NOMO-1 treated with dmso at 0.1 percent for 144 hours (cell line): ENCODE results near the gene ATRNL1.

Experiments used
- DNase-seq: peaks from one replicate; lab custom pipeline; 2025; ENCODE audit not compliant: unreplicated experiment; lab: John Stamatoyannopoulos, UW

Gene ATRNL1

DNA sequence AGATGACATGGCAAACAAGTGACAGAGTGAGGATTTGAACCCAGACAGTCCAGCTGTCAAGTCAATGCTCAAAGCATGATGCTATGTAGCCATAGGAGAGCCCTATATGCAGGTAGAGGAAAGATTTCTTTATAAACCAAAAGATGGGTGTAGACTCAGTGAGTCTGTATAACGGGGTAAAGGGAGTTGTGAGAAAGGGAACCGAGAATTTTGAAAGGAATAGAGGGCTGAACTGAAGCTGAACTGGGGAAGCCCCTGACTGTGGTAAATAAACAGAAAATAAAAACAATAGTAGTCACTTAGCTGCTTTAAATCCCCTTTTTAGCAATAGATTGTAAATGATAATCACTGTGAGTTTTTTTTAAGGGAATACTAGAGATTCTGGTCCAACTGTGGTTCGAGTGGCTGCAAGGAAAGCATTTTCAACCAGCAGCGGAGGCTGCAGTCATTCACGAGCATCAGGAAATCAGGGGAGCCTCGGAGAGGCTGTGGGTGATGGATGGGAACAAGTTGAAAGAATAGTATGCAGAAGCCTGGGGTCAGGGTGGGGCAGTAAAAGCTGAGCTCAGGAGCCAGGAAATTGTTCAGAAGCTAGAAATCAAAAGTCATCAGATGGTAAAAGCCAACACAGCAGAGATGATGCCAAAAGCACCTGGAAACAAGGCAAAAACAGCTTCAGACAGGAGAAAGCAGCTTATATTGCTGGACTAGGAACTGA lies 786.4 kb downstream of the ATRNL1 start:
- DNase-seq, result no peak

DNA sequence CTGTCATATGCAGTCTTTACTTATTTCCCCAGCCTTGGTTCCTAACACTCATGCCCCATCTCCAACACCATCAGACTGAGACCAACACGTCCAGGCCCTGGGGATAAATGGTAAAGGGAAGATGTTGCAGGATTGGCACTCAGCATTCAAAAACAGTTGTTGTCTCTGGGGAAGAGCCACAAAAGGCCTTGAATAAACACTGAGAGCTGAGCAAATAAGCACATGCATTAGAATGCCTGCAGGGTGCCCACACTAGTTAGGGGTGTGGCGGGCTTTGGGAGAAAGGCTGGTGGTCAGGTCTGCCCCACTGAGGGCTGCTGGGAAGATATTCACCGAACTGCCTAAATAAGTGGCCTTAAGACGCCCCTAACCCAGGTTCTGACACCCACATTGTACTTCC lies 788.9 kb downstream of the ATRNL1 start:
- DNase-seq, result no peak

DNA sequence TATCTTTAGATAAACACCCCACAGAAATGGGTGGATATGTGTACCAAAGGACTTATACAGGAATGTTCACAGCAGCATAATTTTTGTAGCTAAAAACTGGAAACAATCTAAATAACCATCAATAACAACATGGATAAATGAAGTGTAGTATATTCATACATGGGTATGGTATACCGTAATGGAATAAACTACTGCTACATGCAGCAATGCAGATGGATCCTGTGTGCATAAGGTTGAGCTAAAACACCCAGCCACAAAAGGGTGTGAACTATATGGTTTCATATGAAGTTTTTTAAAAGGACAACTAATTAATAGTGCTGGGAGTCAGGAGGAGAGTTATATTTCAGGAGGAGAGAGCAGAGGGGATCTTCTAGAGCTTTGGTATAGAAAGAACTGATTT lies 790.2 kb downstream of the ATRNL1 start:
- no peak for DNase-seq

DNA sequence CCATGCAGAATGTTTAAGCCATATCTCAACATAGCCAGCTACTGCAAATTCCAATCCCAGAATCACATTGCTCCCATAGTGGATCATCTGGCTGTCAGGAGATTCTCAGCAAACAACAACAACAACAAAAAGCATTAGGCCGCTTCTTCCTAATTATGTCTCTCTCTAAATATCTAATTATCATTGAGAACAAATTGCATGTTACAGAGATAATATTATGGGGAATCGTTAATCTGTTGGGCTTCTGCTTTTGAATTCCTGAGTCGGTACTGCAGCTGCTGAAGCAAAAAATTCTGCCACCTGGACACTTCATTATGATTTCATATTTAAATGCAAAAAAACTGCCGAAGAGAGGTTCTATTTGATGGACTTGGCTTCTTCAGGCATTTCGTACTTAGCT lies 791.2 kb downstream of the ATRNL1 start:
- DNase-seq, result no peak

DNA sequence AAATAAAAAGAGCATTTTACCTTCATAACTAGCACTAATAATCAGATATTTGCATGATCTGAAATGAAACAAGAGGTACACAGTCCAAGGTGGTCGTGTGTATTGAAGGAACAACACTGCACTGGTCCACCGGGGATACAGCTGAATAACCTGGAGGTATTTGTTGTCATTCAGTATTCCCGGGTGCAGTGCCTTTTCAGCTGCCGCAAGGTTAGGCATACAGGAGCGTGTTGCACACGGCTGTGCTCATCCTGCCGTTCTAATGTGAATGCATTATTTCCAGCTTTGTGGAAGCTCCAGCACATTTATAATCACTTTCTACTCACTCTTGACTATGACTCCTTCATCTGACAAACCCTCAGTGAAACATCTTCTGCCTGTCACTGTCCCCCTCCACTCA lies 802.0 kb downstream of the ATRNL1 start:
- no peak for DNase-seq

DNA sequence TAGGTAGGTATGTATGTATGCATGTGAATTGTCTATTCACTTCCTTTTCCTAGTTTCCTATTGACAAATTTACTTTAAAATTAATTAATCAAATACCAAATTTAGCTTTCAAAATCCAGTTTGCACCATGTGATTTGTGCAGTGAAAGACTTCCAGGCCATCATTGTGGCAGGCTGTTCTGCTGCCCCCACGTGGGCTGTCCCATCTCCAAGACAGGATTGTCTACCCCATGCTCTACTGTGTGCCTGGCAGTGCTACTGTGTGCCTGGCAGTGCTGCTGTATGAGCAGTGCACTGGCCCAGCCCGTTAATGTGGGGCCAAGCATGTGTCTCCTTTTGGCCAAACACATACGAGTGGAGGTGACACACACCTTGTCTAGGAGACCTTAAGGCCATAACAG lies 805.1 kb downstream of the ATRNL1 start:
- no peak for DNase-seq

DNA sequence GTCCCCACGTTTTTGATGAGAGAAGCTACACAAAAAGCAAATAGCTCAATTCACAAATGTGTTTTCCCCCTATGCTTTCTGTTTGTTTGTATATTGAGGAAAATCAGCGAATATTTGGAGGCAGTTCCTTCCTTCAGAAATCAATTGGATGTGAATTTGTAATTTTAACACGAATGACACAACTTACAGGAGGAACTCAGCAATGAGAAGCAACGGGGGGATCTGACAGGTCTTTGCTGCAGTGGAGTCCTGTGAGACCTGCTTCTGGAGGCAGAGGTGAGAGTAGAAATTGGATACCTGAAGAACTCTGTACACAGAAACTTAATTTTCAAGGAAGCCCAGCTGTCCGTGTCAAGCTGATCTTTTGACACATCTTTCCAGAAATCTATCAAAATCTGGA lies 809.4 kb downstream of the ATRNL1 start:
- DNase-seq, result no peak

DNA sequence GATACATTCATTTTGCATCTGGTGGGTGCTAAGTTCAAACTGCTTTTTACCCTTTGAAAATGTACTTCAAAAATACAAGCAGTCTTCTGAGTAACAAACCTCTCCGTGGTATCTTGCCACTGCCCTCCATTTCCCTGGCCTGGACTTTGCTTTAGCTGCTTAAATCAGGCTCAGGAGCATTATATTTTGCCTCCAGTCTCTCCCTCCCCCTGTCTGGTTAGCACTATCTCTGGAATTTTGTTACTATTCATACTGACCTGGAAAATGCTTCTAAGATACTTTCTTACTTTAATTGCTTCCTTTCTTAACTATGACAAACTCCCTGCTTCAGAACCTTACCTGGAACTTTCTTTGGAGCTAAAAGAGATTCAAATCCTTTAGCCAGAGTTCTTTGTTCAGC lies 810.0 kb downstream of the ATRNL1 start:
- no peak for DNase-seq

DNA sequence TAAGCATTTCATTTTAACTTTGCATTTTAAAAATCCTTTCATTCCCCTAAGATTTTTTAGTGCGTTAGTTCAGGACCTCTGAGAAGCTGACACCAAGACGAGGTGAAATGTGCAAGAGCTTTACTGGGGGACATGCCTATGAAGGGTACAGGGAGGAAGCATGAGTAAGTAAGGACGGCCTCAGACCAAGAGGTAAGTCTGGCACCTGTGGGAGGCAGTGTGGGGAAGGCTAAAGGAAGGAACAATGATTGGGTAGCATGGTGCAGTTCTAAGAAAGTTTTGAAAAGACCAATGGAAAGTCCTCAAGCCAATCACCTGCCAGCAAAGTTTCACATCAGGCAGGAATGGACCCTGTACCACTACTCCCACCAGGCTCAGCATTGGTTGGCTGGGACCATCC lies 810.7 kb downstream of the ATRNL1 start:
- no peak for DNase-seq

DNA sequence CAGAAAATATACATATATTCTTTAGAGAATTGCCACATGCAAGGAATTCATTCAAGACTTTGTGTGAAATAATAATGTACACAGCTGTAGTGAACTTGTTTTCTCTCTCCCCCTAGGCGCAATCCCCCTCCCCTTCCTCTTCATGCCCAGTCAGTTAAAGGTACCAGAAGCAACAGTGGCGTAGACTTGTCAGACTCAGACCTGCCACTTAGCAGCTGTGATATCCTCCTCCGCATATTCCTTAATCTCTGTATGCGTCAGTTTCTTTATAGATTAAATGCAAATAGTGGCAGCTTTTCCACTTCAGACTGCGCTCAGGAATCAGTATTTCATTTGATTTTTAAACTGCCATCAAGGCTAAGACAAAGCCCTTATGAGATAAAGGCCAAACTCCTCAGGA lies 815.9 kb downstream of the ATRNL1 start:
- no peak for DNase-seq

DNA sequence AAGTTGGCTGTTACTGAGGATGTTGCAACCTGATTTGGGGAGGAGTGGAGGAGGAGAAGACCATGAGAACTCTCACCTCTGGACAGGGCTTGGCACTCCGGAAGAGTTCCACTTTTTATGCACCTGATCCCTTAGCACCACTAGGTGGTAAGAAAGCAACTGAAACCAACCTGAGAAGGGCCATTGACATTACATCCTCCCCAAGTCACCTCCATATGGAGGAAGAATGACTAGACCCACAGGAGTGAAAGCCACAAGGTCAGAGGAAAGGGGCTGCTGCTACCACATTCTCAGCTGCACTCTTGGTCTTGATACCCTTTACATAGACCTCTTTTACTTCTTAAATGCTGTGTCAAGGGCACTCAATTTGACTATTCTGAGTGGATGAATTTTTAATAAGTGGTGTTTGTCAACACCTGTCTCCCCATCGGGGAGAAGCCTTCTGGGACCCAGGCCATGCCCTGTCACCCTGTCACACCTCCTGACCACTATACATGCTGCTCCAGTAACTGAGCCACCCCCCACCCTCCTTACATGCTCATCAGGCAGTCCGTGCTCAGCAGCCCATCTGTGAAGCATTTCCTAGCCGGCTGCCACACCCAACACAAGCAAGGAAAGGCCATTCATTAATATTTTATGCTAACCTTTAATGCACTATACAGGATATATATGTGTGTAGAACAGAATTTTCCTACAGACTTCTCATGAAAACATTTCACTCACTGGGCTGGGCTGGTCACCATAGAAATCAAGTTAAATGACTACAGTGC lies 817.0 kb downstream of the ATRNL1 start:
- no peak for DNase-seq

DNA sequence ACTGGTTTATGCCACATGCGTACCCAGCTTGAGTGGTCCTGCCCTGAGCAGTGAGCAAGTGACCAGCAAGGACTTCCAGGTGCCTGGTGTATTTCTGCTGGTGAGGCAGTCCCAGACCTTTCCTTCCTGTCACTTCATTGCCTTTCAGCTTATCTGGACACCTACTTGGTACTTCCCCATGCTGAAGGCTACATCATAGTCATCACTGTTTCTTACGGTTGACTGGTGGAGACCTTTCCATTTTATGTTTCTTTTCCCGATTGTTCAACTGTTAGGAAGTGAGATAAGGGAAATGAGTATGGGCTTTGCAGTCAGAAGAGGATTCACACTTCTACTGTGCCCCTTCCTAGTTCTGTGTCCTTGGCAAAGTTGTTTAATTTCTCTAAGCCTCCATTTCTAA lies 821.3 kb downstream of the ATRNL1 start:
- DNase-seq, result no peak

DNA sequence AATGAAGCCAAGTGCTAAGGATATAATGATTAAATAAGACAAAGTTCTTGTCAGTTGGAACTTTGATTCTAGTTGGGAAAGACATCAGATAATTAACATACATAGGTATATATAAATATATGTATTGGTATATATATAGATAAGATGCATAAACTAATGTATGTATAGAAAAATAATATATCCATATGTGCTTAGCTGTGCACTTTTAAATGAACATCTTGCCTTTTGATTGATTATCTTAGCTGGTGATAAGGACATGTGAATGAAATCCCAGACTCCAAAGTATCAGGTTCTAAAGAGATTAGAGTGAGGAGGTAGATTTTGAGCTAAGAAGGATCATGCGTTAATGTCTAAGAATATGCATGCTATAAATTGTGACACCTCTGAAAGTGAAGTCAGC lies 822.3 kb downstream of the ATRNL1 start:
- DNase-seq, result no peak

DNA sequence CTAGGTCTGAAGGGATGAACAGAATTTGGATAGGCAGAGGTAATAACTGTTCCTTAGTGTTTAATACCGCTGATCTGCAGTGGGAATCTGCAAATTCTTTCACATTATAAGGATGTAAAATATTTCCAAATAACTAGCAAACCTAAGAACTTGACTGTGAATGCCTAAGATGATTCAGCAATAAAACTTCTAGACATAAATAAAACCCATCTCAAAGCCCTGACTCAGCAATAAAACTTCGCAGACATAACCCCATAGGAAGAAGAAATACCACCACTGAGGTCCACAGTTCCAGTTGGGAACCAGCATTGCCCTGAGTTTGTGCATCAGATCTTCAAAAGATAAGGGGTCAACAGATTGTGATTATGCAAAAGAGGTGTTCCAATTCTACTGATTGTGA lies 825.6 kb downstream of the ATRNL1 start:
- no peak for DNase-seq

DNA sequence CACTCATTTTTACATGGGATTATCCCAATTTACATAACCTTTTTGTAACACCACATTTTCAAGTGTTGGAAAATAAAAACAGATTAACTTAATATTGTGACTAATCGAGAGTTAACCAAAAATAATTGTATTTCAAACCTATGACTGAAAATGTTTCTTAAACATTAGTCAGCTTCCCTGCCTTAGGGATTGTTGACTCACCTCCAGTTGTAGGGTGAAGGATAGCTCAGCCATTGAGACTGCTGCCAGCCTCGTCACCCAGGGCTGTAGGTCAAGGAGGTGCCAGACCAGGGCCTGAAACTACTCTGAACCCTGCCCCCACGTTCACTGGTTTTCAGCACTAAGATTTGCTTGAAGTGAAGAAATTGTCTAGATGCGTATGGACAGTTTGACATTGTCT lies 828.6 kb downstream of the ATRNL1 start:
- no peak for DNase-seq

DNA sequence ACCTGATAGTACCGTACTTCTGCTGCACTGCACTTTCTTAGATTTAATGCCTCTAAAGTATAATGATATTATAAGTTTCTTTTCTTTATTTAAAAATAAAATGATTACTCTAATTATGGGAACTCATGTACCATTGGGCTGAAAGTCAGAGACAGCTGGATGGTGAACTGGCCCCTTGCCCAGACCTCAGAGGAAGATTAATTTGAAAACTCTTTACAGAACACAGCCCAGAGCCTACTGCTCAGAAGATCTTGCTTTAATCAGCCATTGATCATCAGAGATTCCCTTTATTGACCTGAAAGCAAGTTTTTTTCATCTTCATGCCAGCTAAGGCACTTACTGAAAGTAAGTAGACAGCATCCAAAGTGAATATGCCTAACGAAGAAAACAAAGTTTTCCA lies 838.1 kb downstream of the ATRNL1 start:
- no peak for DNase-seq

DNA sequence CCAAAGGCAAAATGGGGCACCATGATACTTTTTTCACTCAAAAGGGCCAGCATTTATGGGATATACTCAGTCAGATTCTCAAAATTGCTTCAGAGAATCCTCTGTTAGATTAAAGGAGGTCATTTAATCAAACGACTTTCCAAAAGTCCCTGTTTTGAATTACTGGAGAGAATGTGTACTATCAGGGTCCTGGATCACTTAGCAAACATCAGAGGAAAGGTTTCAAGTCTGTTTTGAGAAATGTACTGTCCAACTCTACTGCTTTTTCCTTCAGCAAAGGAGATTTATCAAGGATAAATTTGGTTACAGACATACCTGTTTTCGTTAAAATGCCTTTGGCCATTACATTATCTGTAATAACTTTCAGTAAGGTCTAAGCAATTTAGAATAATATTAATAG lies 838.9 kb downstream of the ATRNL1 start:
- DNase-seq, result no peak

DNA sequence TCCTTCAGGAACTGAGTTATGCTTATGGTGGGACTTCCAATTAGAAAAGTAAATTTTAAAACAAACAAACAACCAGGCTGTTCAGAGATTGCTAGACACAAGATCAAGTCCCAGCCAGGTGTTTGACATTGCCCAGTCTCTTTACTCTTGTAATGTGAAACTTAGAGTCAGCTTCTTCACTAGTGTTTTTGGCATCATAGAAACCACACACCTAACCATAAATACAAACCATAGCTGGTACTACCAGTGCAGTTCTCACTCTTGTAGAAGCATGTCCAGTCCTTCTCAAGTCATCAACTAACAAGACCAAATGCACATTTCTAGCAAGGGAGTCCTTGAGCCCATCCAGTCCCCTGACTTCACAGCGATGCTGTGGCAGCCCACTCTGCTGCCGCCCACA lies 839.9 kb downstream of the ATRNL1 start:
- no peak for DNase-seq

DNA sequence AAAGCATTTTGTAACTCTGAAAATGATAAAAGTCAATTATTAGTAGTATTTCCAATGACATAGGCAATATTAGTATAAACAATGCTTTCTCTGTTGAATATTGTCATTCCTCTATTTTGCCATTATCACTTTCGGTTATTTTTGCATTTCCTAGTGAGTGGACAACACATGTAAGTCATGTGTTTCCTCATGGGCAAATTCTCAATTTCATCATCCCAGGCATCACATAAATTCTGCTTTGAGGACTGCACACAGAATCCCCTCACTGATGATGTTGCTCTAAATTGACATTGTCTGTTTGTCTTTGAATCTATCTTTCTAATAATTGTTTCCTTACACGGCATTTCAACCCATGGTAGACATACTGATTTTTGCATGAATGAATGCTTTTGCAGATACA lies 842.6 kb downstream of the ATRNL1 start:
- DNase-seq, result no peak

DNA sequence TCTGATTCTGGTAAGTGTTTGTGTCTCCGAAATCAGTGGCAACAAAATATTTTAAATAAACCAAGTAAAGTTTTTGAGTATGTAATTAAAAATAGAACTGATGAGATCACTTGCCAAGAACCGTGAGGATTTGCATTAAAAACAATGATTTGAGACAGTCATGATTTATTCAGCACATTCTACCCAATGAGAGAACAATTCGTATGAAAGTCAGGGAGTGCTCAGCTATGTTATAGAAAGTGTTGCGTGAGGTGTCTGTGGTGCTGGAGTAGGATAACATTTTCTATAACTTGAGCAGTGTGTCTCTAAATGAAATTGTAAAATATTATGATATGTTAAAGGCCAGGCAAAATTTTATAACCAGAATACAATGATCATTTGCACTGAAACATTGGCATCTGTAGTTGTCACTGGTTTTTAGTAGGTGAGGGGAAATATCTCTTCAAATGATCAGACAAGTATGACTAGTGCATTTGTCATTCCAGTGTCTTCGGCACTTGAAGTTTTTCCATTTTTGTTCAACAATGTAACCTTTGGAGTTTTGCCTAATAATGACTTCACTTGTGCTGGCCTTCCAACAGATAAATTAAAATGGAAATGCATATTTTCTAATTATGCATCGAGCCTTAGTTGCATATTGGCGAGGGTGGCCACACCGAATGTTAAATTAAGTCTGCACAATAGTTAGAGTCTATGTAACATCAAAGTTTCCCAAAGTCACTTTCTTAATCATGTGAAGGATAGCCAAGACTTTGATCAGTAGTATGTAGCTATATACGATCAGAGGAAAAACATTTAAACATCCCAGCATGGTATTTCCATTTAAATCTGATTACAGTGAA lies 844.0 kb downstream of the ATRNL1 start:
- no peak for DNase-seq

DNA sequence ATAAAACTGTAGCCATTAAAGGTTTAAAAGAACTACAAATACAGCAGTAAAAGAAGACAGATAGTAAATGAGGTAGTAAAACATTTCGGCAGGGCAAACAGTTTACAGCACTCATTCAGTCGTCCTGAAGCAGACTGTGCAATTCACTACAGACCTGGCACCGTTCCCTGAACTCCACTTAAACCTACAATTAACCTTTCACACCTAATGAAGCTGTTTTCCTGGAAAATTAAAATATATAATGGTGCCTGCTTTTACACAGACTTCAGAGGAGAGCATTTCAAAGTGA lies 844.5 kb downstream of the ATRNL1 start:
- no peak for DNase-seq
